IMR-90 (cell line): ENCODE data around the gene PLD1. TPM values are rescaled to one million over a fixed set of nuclear protein-coding genes. Genes with fewer than 3 reads are reported as not detected.
A peak's percentile ranks its signal among the peaks of the same experiment; 100 is the strongest.

Source experiments
- ATAC-seq: fragments of 200-7000 bp; cut with Tn5 transposase; 2 replicates; pipeline ENCODE4 v1.9.1; 2020; ENCODE audit warnings: low read depth, mild to moderate bottlenecking, moderate library complexity
- BruUV-seq: library from RNA; stranded (reverse); fragments of 400-500 nt; replicated peaks from 2 replicates; lab custom pipeline; 2021; lab: Mats Ljungman, UMichigan
- CTCF ChIA-PET: fragments of 300-600 bp; formaldehyde crosslinking; extraction: SDS; loops from one replicate; lab custom pipeline; 2021; ENCODE audit warnings: antibody characterized with exemption; lab: Yijun Ruan, JAX
- POLR2A ChIA-PET: fragments of 300-600 bp; sonication (Branson Sonifier 250); formaldehyde crosslinking; loops from one replicate; lab custom pipeline; 2022; ENCODE audit warnings: antibody characterized with exemption; ENCODE audit not compliant: unreplicated experiment; lab: Charles Lee
- DNase-seq: peaks from one replicate; pipeline ENCODE4 v3.0.0; 2013
- H2AFZ ChIP-seq: replicated peaks from 2 replicates; pipeline ENCODE3; 2013; ENCODE audit warnings: low read length, mild to moderate bottlenecking; ENCODE audit not compliant: poor library complexity
- H2AK5ac ChIP-seq: 2 replicates; pipeline ENCODE4 v1.6.1; 2013; ENCODE audit warnings: low read depth, low read length, inconsistent platforms
- H2AK9ac ChIP-seq: replicated peaks from 2 replicates; pipeline ENCODE3; 2013; ENCODE audit warnings: mild to moderate bottlenecking, low read depth, low read length, moderate library complexity; ENCODE audit not compliant: poor library complexity
- H2BK120ac ChIP-seq: 2 replicates; pipeline ENCODE4 v1.6.1; 2013; ENCODE audit warnings: low read depth, low read length, inconsistent platforms
- H2BK15ac ChIP-seq: 3 replicates; pipeline ENCODE4 v1.6.1; 2013; ENCODE audit warnings: low read depth, low read length, inconsistent platforms
- H2BK20ac ChIP-seq: 2 replicates; pipeline ENCODE4 v1.6.1; 2013; ENCODE audit warnings: low read depth, mild to moderate bottlenecking, inconsistent platforms, low read length, moderate library complexity
- H2BK5ac ChIP-seq: 2 replicates; pipeline ENCODE4 v1.6.1; 2013; ENCODE audit warnings: mild to moderate bottlenecking, low read depth, low read length, inconsistent platforms; ENCODE audit not compliant: poor library complexity, severe bottlenecking
- H3K14ac ChIP-seq: replicated peaks from 2 replicates; pipeline ENCODE4 v1.6.1; 2013; ENCODE audit warnings: low read depth, low read length, inconsistent platforms
- H3K18ac ChIP-seq: 2 replicates; pipeline ENCODE4 v1.6.1; 2013; ENCODE audit warnings: low read depth, low read length, control low read depth
- H3K23ac ChIP-seq: 2 replicates; pipeline ENCODE4 v1.6.1; 2013; ENCODE audit warnings: low read depth, low read length, inconsistent platforms
- H3K27ac ChIP-seq: 2 replicates; pipeline ENCODE4 v1.5.1; 2013; ENCODE audit warnings: mild to moderate bottlenecking, control low read depth, low read length; ENCODE audit not compliant: insufficient read depth
- H3K27me3 ChIP-seq: 2 replicates; pipeline ENCODE4 v1.6.1; 2013; ENCODE audit warnings: low read length; ENCODE audit not compliant: control insufficient read depth, insufficient read depth
- H3K36me3 ChIP-seq: 2 replicates; pipeline ENCODE4 v1.6.1; 2013; ENCODE audit warnings: low read length, mixed read lengths; ENCODE audit not compliant: control insufficient read depth, insufficient read depth
- H3K4ac ChIP-seq: 2 replicates; pipeline ENCODE4 v1.6.1; 2013; ENCODE audit warnings: low read depth, low read length, inconsistent platforms
- H3K4me1 ChIP-seq: 2 replicates; pipeline ENCODE4 v1.6.1; 2013; ENCODE audit warnings: low read length, mixed read lengths; ENCODE audit not compliant: control insufficient read depth, insufficient read depth
- H3K4me2 ChIP-seq: 2 replicates; pipeline ENCODE4 v1.6.1; 2013; ENCODE audit warnings: low read depth, mild to moderate bottlenecking, control low read depth, low read length, moderate library complexity
- H3K4me3 ChIP-seq: 2 replicates; pipeline ENCODE4 v1.5.1; 2013; ENCODE audit warnings: low read depth, mild to moderate bottlenecking, control low read depth, low read length, moderate library complexity; ENCODE audit not compliant: insufficient read depth
- H3K56ac ChIP-seq: 2 replicates; pipeline ENCODE4 v1.6.1; 2013; ENCODE audit warnings: low read length, inconsistent platforms; ENCODE audit not compliant: insufficient read depth; ENCODE audit errors: extremely low read depth
- H3K79me1 ChIP-seq, 2 experiments: 2 replicates each; pipeline ENCODE4 v1.6.1; 2013; ENCODE audit warnings: low read length in 2 of 2, inconsistent platforms in 1 of 2, low read depth in 1 of 2
- H3K9ac ChIP-seq: 2 replicates; pipeline ENCODE4 v1.6.1; 2013; ENCODE audit warnings: low read depth, low read length, control low read depth
- H3K9me1 ChIP-seq: 2 replicates; pipeline ENCODE4 v1.6.1; 2013; ENCODE audit warnings: low read length, inconsistent platforms; ENCODE audit not compliant: insufficient read depth
- H3K9me3 ChIP-seq: 2 replicates; pipeline ENCODE4 v1.6.1; 2013; ENCODE audit warnings: low read length; ENCODE audit not compliant: control insufficient read depth, insufficient read depth
- H4K20me1 ChIP-seq: 2 replicates; pipeline ENCODE4 v1.6.1; 2013; ENCODE audit warnings: low read length, inconsistent platforms; ENCODE audit not compliant: insufficient read depth
- H4K5ac ChIP-seq: 2 replicates; pipeline ENCODE4 v1.6.1; 2013; ENCODE audit warnings: mild to moderate bottlenecking, low read depth, low read length, control low read depth
- H4K8ac ChIP-seq, 2 experiments: 2 replicates each; pipeline ENCODE4 v1.6.1; 2013; ENCODE audit warnings: low read depth in 2 of 2, low read length in 2 of 2, control low read depth in 1 of 2, inconsistent platforms in 1 of 2
- H4K91ac ChIP-seq: 2 replicates; pipeline ENCODE4 v1.6.1; 2013; ENCODE audit warnings: low read depth, low read length, inconsistent platforms; ENCODE audit not compliant: insufficient read depth
- BHLHE40 ChIP-seq: fragments of 150-350 bp; IDR thresholded peaks from 2 replicates; pipeline ENCODE4 v1.6.1; 2016; ENCODE audit warnings: mild to moderate bottlenecking, low read depth, low read length
- CEBPB ChIP-seq: IDR thresholded peaks from 2 replicates; pipeline ENCODE4 v1.6.1; 2012; ENCODE audit warnings: low read depth, low read length, improper control_type of control experiment
- CHD1 ChIP-seq: IDR thresholded peaks from 2 replicates; pipeline ENCODE4 v1.6.1; 2012; ENCODE audit warnings: low read depth, low read length, improper control_type of control experiment
- ELK1 ChIP-seq: fragments of 150-350 bp; IDR thresholded peaks from 2 replicates; pipeline ENCODE4 v1.6.1; 2016; ENCODE audit warnings: low read depth, mild to moderate bottlenecking, low read length, moderate library complexity, borderline replicate concordance
- FOS ChIP-seq: fragments of 150-350 bp; IDR thresholded peaks from 2 replicates; pipeline ENCODE4 v1.6.1; 2016; ENCODE audit warnings: low read depth, low read length
- MAFK ChIP-seq: IDR thresholded peaks from 2 replicates; pipeline ENCODE4 v1.6.1; 2012; ENCODE audit warnings: low read depth, low read length, improper control_type of control experiment
- MAZ ChIP-seq: IDR thresholded peaks from 2 replicates; pipeline ENCODE4 v1.6.1; 2012; ENCODE audit warnings: low read depth, mild to moderate bottlenecking, low read length, improper control_type of control experiment, moderate library complexity, borderline replicate concordance
- MXI1 ChIP-seq: IDR thresholded peaks from 2 replicates; pipeline ENCODE4 v1.6.1; 2012; ENCODE audit warnings: low read depth, mild to moderate bottlenecking, low read length, moderate library complexity, borderline replicate concordance
- NFE2L2 ChIP-seq: fragments of 150-350 bp; IDR thresholded peaks from 2 replicates; pipeline ENCODE4 v1.6.1; 2016; ENCODE audit warnings: low read depth, mild to moderate bottlenecking, low read length
- RAD21 ChIP-seq: IDR thresholded peaks from 2 replicates; pipeline ENCODE4 v1.6.1; 2012; ENCODE audit warnings: low read length, improper control_type of control experiment
- RCOR1 ChIP-seq: IDR thresholded peaks from 2 replicates; pipeline ENCODE4 v1.6.1; 2012; ENCODE audit warnings: mild to moderate bottlenecking, low read length, improper control_type of control experiment; ENCODE audit not compliant: insufficient replicate concordance
- SMC3 ChIP-seq: fragments of 150-350 bp; IDR thresholded peaks from 2 replicates; pipeline ENCODE4 v1.6.1; 2016; ENCODE audit warnings: low read depth, mild to moderate bottlenecking, antibody characterized with exemption, low read length, moderate library complexity
- USF2 ChIP-seq: fragments of 150-350 bp; IDR thresholded peaks from 2 replicates; pipeline ENCODE4 v1.6.1; 2017; ENCODE audit warnings: mild to moderate bottlenecking, antibody characterized with exemption, low read length, low read depth
- WGBS, 2 experiments: methylation state at CpG; one replicate each; pipeline versions ENCODE4 v1.1.5 to v1.1.7; 2013; ENCODE audit warnings: missing lambda C conversion rate in 2 of 2; ENCODE audit not compliant: insufficient read length in 1 of 2; ENCODE audit errors: extremely low coverage in 2 of 2; 5-methylcytosine and 5-hydroxymethylcytosine counted together
- dilution Hi-C: fragments of 300-500 bp; cut with HindIII; formaldehyde crosslinking; loops from one replicate; pipeline ENCODE4 v1.14.3; 2018; ENCODE audit warnings: low sequenced_read_pairs; ENCODE audit not compliant: unreplicated experiment
- in situ Hi-C: fragments of 300-500 bp; cut with MboI; formaldehyde crosslinking; loops from 3 replicates; pipeline ENCODE4 v1.14.3; 2019; ENCODE audit warnings: low sequenced_read_pairs, inconsistent platforms, mixed read lengths
- intact Hi-C: fragments of 100-400 bp; cut with micrococcal nuclease; formaldehyde crosslinking; loops from 2 replicates; pipeline ENCODE4 v1.10.0; 2022
- polyA plus RNA-seq, 3 experiments: library from polyadenylated mRNA; depleted of rRNA; stranded (reverse); fragments of >200 nt; gene quantifications; 2 replicates each; pipeline ENCODE4 v1.2.3, GENCODE V29; 2012; ENCODE audit warnings: low replicate concordance in 1 of 3
- total RNA-seq: library from RNA; depleted of rRNA; stranded (reverse); fragments of >200 nt; gene quantifications from 2 replicates; pipeline ENCODE4 v1.2.3, GENCODE V29; 2012

Gene PLD1
- total and polyA plus RNA-seq, 2 of the 4 experiments (the other 2 are of a cell fraction) = 3.3 to 9.7 TPM

DNA sequence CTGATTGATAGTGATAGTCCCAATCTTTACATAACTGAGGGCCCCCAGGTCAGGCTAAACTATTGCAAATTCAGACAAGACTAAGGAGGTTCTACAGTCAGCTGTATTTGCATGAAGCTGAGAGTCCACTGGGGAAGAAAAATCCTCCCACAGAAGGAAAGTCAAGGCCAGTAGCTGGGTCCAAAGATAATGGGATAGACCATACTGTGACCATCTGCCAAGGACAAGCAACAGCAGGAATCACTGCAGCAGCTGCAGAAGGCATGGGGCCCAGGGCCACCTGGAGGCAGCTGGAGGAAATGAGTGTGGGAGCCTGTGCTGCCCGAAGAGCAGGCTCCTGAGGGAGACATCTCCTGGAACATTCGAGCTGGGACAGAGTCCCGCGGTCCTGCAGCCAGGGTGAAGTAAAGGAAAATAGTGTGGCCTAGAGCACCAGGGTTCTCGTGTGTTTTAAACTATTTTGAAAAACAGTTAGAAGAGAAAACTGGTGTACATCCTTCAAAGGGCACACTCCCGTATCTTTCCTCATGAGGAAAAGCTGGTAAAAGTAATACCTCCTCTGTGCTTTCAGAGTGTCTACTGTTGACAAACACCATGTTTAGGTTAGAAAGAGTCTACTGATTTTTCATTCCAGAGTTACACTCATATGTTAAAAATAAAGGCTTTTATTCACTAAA is 19.7 kb upstream of the PLD1 start:
- POLR2A ChIA-PET = no interaction called here
- TF ChIP-seq USF2 (no peak), MAZ (no peak), RCOR1 (no peak), CHD1 (no peak), FOS (no peak), BHLHE40 (no peak), ELK1 (no peak), MAFK (no peak), CEBPB (no peak), SMC3 (peak; percentile 76), MXI1 (peak; percentile 36; the same call in 1 of the 2 replicates), RAD21 (peak; percentile 76), NFE2L2 (no peak)

More for the DNA sequence above, 19.7 kb upstream of the PLD1 start:
- H2BK15ac ChIP-seq = peak overlapping the region; percentile 41; the same call in 1 of the 3 replicates
- intact Hi-C loops (loop anchor here (1.0 to 5.0 kb wide), 2 partner anchors 48 to 184 kb away; no protein-coding TSS in a partner anchor), in situ Hi-C loops (no loop called here), dilution Hi-C loops (no loop called here)
- CTCF ChIA-PET = interaction anchor here (0.5 to 2.1 kb wide), 18 partner anchors 9 to 499 kb away, joined by 3 to 7 read pairs (median 3); partner anchors contain the start of gene PLD1
- H3K14ac ChIP-seq = no peak overlapping the region
- peaks cover 4% of the 10 kb centered on the region for H3K9me1 ChIP-seq
- H3K9ac ChIP-seq = no peak overlapping the region
- H4K5ac ChIP-seq = no peak overlapping the region
- H4K91ac ChIP-seq = no peak overlapping the region
- H4K8ac ChIP-seq = peak overlapping the region in 1 of 2 experiments; percentile 76; a peak in 1 of 4 replicates
- no peaks in the 10 kb centered on the region for H3K36me3 ChIP-seq
- 37% methylated on average over 2 of the region's 6 CpGs; no CpG with 5 or more reads in 1 of the 2 experiments for WGBS, 2 experiments
- H2BK20ac ChIP-seq = peak overlapping the region; percentile 27; the same call in 1 of the 2 replicates
- H3K4me1 ChIP-seq = peaks cover 16% of the 10 kb centered on the region
- no peak overlapping the region for H2AK5ac ChIP-seq
- H3K27ac ChIP-seq = no peak overlapping the region
- H4K20me1 ChIP-seq = no peaks in the 10 kb centered on the region
- H2AK9ac ChIP-seq = no peak overlapping the region
- no peak overlapping the region for H3K56ac ChIP-seq
- H2BK5ac ChIP-seq = no peak overlapping the region
- H3K23ac ChIP-seq = peak overlapping the region; percentile 18; the same call in 1 of the 2 replicates
- no peaks in the 10 kb centered on the region for H3K27me3 ChIP-seq
- BruUV-seq = no TSS peak
- 0 out of 4 replicates have a peak, but pooled peaks cover 0 to 4% of the 10 kb centered on the region in 2 experiments for H3K79me1 ChIP-seq
- DNase-seq = peak; percentile 85
- peak overlapping the region; percentile 50 for H2BK120ac ChIP-seq
- no peak overlapping the region for H3K4me2 ChIP-seq
- H3K4ac ChIP-seq = peak overlapping the region; percentile 4; the same call in 1 of the 2 replicates
- peak overlapping the region; percentile 11; the same call in 1 of the 2 replicates for H3K18ac ChIP-seq
- H2AFZ ChIP-seq = peak overlapping the region; percentile 48
- H3K9me3 ChIP-seq = no peaks in the 10 kb centered on the region
- H3K4me3 ChIP-seq = no peak overlapping the region
- ATAC-seq = peak; percentile 64
